ENCODE measurements around the gene CSMD2.

The CSMD2 gene

DNA sequence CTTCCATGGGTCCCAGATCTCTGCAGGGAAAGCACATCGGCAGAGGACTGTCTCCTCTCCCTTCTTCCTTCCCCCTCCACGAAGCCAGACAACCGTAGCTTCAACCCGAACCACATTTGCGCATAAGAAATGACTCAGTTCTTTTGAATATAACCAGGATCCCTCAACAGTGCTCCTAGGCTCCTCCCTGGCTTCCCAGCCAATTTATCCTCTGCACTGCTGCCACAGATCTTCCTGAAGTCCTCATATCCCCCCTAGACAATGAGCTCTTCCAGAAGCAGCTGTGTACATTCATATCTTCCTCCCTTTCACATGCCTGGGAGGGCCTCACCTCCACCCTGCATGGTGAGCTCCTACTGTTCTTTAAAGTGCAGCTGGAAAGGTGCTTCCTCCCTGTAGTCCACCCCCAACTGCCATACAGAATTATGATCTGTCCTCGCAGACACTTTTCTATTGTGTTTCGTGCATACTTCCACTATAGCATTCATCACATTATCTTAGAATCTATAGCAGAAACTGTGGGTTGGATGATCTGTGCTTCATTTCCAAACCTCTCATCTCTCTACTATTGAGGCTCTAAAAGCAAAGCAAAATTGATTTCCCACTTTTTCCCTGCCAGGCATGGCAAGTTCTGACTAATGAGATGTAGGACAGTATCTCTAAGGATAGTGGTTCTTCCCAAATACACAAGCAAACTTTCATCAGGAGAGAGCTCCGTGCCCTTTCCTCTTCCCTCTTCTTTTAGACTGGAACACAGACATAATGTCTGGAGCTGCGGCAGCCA is 480.4 kb downstream of the CSMD2 start:
- DNase-seq (ENCODE audit: low read depth in 2 of 2) = no peak

- DNase-seq (ENCODE audit: low read depth in 2 of 2) = no peak
Measured at GRCh38 chr1:33683913-33684312, 481.1 kb downstream of the CSMD2 start.

- DNase-seq (ENCODE audit: low read depth in 2 of 2) = no peak
Measured at GRCh38 chr1:33682371-33682770, 482.7 kb downstream of the CSMD2 start.

DNA sequence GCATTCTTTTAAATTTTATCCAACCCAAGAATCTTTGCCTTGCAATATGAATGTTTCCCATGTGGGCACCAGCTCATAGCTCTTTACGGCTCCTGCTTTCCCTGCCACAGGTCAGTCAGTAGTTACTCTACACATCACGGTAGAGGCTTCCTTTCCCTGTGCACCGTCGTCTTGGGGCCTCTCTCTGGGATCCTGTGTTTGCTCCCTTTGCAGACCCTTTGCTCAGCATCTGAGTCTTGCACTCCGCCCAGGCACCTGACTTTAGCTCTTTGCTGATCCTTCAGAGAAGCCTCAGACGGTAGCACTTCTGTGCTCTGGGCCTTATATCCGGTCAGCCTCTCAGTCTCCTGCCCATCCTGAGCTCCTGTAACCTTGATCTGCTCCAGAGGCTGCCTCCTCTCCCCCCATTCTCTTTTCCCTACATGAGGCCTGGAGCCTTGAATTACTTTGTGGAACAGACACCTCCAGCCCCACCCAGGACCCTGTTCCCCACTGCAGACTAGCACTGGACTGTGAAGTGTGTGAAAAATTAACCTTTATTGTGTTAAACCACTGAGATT is 484.7 kb downstream of the CSMD2 start:
- DNase-seq (ENCODE audit: low read depth in 2 of 2) = no peak

DNA sequence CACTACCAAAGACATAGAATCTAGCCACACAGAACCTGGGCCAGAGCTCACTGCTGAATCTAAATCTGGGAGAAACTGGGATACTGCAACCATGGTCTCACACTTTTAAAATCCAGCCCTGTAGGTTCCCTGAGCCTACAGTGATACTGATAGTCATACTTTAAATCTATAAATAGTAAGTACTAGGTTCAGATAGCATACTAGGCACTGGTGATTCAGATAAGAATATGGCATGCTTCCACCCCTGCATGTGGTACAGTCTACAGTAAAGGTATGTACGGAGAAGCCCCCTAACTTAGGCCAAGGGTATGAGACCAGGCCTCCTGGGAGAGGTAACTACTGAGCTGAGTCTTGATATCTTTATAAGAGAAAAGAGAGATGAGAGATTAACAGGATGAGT is 494.5 kb downstream of the CSMD2 start:
- no peak for DNase-seq (ENCODE audit: low read depth in 2 of 2)

DNA sequence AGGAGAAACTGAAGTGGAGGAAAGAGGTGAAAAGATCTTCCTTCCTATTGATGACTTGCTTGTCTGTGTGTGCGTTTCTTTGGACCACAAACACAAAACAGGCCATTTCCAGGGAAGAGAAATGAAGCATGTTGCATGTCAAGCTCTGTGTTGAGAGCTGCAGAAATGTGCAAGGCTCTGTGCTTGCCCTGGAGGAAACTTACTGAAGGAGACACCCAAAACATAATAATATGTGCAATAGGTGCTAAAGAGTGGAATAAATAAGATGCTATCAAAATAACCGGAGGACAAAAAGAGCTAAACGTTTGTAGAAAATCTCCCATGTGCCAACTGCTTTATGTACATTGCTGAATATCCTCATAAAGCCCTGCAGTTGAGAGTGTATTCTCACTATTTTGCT is 496.3 kb downstream of the CSMD2 start:
- DNase-seq (ENCODE audit: low read depth in 2 of 2) = no peak

GRCh38 chr1:33667386-33668282 is 497.4 kb downstream of the CSMD2 start:
- no peak for DNase-seq (ENCODE audit: low read depth in 2 of 2)

DNA sequence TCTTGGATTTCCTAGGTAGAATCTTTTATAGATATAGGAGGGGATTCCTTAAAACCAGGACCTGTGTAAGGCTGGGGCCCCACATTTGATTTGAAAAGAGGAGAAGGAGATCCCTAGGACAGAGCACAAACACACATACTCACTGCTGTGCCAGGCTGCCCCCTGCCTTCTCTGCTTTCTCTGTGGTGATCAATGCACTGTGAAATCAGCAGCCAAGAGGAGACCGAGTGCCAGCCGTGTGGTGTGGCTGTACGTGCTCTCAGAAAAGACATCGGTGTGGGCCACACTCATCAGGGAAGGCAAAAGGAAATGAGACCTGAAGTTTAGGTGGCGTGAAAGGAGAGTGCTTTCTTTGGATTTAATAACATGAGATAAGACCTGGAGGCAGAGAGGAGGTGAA is 498.4 kb downstream of the CSMD2 start:
- DNase-seq (ENCODE audit: low read depth in 2 of 2) = no peak

DNA sequence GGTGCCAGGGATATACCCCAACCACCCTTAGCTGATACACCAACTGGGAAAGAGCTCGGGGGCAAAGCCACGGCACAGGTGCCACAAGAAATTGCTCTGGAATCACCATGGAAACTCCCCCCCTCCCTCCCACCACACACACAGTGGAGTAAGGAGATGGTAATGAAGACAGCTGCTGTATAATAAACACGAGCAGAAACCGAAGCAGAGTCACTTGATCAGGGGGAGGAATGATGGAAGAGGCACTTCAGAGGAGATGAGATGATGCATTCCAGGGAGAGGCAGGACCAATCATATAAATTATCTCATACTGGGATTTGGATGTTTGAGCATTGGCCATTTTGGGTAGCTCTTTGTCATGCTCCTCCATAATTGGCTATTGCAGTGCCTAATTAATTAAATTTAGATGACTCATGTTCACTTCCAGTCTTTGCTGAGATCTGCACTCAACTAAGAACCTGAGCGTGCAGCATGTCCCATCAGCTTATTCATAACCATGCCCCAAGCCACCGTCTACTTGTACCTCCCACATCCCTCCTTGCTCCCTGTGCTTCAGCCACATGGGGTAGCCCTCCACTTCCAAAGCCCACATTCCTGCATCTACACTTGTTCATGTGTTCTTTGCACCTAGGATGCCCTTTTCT is 503.1 kb downstream of the CSMD2 start:
- DNase-seq (ENCODE audit: low read depth in 2 of 2) = no peak

DNA sequence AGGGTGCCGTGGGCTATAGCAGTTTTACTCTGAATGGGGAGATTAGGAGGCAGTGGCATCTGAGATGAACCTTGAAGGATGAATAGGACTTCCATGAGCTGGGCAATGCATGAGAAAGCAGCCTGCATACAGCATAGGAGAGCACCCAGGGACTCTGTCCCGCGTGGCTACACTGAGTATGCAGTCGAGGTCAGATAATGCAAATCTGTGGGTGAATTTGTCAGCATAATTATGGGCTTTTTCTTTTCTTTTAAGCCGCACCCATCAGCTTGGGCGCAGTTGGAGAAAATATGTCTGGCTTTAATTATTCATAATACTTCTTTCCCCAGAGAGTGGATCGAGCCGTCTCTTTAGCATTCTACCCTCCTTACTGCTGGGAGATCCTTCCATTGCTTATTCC is 504.1 kb downstream of the CSMD2 start:
- DNase-seq (ENCODE audit: low read depth in 2 of 2) = no peak

- no peak for DNase-seq (ENCODE audit: low read depth in 2 of 2)
Measured at GRCh38 chr1:33660244-33660643, 504.8 kb downstream of the CSMD2 start.

DNA sequence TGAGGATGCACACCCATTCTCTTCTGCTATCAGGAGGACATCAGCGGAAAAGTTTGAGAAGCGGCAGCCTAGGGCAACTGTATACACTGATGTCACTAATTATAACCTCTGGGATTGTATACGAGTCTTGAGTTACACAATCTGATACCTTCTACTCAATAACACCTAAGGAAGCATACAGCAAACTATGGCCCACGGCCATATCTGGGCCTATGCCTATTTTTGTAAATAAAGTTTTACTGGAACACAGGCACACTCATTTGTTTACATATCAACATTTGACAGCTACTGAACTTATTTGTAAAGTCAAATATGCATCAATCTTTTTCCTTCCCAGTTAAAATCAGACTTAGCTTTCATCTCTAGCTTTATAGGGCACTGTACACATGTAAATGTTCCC is 505.4 kb downstream of the CSMD2 start:
- no peak for DNase-seq (ENCODE audit: low read depth in 2 of 2)

GRCh38 chr1:33657833-33658232 is 507.2 kb downstream of the CSMD2 start:
- DNase-seq (ENCODE audit: low read depth in 2 of 2) = no peak

- no peak for DNase-seq (ENCODE audit: low read depth in 2 of 2)
Measured at GRCh38 chr1:33656467-33657005, 508.5 kb downstream of the CSMD2 start.

DNA sequence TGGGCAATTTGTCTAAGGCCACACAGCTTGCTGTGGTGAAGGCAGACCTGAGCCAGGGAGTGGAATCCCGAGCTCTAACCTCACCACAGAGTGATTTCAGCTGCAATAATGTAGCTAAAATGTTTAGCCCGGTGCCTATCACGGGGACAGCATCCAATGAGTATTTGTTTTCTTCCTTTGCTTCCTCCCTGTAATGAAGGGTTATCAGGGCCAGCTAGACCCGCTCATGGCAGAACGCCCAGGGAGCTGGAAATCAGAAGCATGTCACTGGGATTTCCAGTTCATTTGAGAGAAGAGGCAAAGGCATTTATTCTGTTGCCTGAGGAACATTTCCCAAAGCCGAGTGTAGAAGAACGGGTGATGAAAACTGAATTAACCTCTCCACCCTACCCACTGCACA is 509.5 kb downstream of the CSMD2 start:
- DNase-seq (ENCODE audit: low read depth in 2 of 2) = no peak

DNA sequence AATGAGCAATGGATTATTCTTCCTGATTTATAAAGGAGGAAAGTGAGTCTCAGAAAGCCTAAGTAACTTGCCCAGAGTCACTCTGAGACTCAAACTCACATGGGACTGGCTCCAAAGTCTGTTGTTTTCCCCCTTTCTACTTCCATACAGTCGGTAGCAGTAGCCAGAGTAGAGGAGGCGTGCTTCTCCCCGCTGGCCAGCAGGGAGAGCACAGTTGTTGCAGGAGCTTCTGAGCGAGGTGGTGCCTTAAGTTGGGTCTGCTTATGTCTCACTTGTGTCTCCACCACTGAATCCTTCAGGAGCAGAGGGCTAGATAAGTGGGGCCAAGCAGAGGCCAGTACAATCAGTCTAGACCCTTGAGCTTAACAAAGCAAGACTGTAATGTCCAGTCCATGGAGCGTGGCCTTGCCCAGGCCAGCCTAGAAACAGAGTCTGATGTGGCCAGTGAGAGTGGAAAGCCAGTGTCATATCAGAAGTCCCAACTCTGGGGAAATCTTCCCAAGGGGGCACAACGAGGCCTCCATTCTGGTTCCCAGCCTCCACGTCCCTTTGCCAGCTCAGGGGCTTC is 510.7 kb downstream of the CSMD2 start:
- no peak for DNase-seq (ENCODE audit: low read depth in 2 of 2)

- DNase-seq (ENCODE audit: low read depth in 2 of 2) = no peak
Measured at GRCh38 chr1:33653226-33653625, 511.8 kb downstream of the CSMD2 start.

DNA sequence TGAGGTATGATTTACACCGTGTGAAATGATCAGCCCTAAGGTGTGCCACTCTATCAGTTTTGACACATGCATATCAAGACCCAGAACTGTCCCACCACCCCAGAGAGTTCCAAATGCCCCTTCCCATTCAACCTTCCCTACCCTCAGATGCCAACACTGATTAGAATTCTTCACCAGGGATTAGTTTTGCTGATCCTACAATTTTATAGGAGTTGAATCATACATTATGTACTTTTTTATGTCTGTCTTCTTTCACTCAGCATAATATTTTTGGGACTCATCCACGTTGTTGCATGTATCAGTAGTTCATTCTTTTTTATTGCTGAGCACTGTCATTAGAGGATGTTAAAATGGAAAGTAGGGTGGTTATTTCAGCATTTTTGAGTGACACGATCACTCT is 514.3 kb downstream of the CSMD2 start:
- no peak for DNase-seq (ENCODE audit: low read depth in 2 of 2)

DNA sequence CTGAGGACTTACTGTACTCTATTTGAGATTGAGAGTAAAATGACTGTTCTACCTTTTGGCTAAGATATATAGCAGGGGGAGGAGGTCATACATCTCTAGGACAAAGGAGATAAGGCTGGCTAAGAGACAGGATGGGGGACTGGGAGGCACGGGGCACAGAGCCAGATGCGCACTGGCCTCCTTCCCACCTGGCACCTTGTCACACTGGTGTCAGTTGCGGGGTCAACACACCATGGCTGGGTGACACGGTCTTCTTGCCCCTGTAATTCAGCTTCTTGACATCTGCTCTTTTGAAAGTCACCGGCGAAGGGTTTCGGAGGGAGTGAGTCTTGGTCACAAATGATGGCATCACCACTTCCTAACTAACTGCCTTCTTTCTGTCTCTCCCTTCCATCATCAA is 515.3 kb downstream of the CSMD2 start:
- no peak for DNase-seq (ENCODE audit: low read depth in 2 of 2)

GRCh38 chr1:33643216-33643615 is 521.8 kb downstream of the CSMD2 start:
- DNase-seq (ENCODE audit: low read depth in 2 of 2) = no peak

- no peak for DNase-seq (ENCODE audit: low read depth in 2 of 2)
Measured at GRCh38 chr1:33641104-33641830, 523.8 kb downstream of the CSMD2 start.
